Measurements from ENCODE around the gene SLIT3. TPM values are rescaled to one million over a fixed set of nuclear protein-coding genes. Genes with fewer than 3 reads are reported as not detected.

Gene SLIT3
- total and polyA plus RNA-seq, 9 of the 15 experiments (the other 6 are each of a cell fraction or from before 2014, with no cell fraction given), result 0.01 to 0.04 TPM; not detected in 7

DNA sequence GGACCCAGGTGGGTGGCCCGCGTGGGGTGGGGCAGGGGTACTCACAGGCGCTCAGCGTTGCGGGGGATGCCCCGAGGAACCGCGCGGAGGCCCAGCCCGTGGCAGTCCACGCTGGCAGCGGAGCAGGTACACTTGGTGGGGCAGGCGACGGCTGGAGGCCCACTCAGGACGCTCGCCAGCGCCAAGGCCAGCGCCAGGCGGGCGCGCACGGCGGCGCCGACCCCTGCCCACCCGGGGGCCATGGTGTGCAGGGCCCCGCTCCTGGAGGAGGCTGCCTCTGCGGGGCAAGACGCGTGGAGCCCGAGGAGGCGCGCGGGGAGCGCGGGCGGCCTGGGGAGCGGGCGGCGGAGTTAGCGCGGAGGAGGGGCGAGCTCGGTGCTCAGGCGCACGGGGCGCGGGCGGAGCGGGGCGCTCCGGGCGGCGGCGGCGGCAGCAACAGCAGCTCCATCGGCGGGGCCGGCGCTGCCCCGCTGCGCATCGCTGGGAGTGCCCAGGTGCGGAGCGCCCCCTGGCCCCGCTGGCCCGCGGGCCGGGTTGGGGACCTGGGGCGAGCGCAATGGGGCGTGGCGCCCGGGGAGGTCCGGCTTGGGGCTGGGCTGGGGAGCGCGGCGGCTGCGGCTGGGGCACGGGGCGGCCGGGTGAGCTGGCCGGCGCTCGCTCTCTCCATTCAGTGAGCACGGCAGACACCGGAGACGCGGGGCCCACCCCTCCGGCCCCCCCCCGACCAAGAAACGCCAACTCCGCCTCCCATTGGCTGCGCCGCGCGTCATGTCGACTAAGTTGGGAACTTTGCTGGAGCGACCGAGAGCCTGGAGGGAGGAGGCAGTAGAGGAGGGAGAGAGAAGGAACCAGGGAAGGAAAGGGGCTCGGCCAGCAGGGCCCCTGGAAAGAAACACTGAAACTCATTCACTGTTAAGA, at the start of gene SLIT3 (continued):
- TF ChIP-seq, protein P1, sequence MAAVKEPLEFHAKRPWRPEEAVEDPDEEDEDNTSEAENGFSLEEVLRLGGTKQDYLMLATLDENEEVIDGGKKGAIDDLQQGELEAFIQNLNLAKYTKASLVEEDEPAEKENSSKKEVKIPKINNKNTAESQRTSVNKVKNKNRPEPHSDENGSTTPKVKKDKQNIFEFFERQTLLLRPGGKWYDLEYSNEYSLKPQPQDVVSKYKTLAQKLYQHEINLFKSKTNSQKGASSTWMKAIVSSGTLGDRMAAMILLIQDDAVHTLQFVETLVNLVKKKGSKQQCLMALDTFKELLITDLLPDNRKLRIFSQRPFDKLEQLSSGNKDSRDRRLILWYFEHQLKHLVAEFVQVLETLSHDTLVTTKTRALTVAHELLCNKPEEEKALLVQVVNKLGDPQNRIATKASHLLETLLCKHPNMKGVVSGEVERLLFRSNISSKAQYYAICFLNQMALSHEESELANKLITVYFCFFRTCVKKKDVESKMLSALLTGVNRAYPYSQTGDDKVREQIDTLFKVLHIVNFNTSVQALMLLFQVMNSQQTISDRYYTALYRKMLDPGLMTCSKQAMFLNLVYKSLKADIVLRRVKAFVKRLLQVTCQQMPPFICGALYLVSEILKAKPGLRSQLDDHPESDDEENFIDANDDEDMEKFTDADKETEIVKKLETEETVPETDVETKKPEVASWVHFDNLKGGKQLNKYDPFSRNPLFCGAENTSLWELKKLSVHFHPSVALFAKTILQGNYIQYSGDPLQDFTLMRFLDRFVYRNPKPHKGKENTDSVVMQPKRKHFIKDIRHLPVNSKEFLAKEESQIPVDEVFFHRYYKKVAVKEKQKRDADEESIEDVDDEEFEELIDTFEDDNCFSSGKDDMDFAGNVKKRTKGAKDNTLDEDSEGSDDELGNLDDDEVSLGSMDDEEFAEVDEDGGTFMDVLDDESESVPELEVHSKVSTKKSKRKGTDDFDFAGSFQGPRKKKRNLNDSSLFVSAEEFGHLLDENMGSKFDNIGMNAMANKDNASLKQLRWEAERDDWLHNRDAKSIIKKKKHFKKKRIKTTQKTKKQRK (IDR thresholded peaks at IDR 0.05; ENCODE audit: borderline replicate concordance, low read depth, low read length), result no peak
- TF ChIP-seq ZNF347 (CRISPR knock-in tag; IDR thresholded peaks at IDR 0.05; ENCODE audit: low read depth) (no peak), NFRKB (IDR thresholded peaks at IDR 0.05; ENCODE audit: low read depth) (no peak)

DNA sequence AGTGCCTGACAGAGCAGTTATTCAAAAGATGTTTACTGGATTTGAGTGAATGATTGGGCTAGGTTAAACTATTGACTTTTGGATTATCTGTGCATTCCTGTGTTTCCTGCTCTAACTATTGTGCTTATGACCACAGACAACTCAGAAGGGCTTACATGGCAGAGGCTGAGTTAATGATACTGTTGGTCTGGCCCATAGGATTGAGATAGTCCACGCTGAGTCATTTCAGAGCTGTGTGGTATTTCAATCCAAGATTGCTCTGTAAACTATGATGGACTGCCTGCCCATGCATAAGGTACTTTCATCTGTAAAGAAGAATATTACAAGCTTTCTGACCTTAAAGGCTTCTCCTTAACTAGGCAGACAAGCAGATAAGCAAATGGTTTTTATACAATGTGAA, 49.1 kb upstream of the SLIT3 start:
- H3K79me2 ChIP-seq (ENCODE audit: control insufficient read depth, insufficient read depth, low read length), result no peaks in the 10 kb centered on the region
- no peak for DNase-seq (ENCODE audit: extremely low read depth in 1 of 4, low spot score in 3 of 4)
- H3K27me3 ChIP-seq (ENCODE audit: control insufficient read depth in 2 of 2, insufficient read depth in 2 of 2, low read length in 2 of 2), result no peaks in the 10 kb centered on the region
- no TSS peak for BruUV-seq (replicated peaks)
- no peaks in the 10 kb centered on the region for H3K9me3 ChIP-seq (replicated peaks; ENCODE audit: control insufficient read depth, insufficient read depth, low read depth, low read length)
- ChIA-PET POLR2A (no interaction called here), CTCF (ENCODE audit: low intra/inter-chr PET ratio) (no interaction called here)
- no peak overlapping the region for H3K9ac ChIP-seq (ENCODE audit: insufficient read depth in 1 of 2, low read depth in 2 of 2, low read length in 2 of 2)
- H3K4me3 ChIP-seq, result no peak overlapping the region
- WGBS (ENCODE audit: insufficient coverage, low coverage, missing lambda C conversion rate), result 0% methylated on average over 1 of the region's 1 CpG
- H2AFZ ChIP-seq (ENCODE audit: low read depth, low read length), result no peak overlapping the region
- H3K4me2 ChIP-seq (ENCODE audit: insufficient read depth, low read length), result no peak overlapping the region
- FAIRE-seq, result no peak
- in situ Hi-C loops (cut with MboI), result no loop called here
- intact Hi-C loops (cut with micrococcal nuclease), result no loop called here
- no peaks in the 10 kb centered on the region for H3K36me3 ChIP-seq (ENCODE audit: control insufficient read depth, insufficient read depth, low read length)
- no peaks in the 10 kb centered on the region for H3K4me1 ChIP-seq (replicated peaks in 1 of 2; ENCODE audit: control insufficient read depth in 2 of 2, insufficient read depth in 2 of 2, low read length in 2 of 2)
- H3K9me1 ChIP-seq (ENCODE audit: control insufficient read depth, insufficient read depth, low read length), result no peaks in the 10 kb centered on the region
- ATAC-seq, result no peak
- H3K27ac ChIP-seq (ENCODE audit: extremely low read depth, low read depth, low read length), result no peak overlapping the region
- no peaks in the 10 kb centered on the region for H4K20me1 ChIP-seq (replicated peaks; ENCODE audit: control insufficient read depth, insufficient read depth, low read length)
- no peak for TF ChIP-seq ZNF551 (CRISPR knock-in tag; IDR thresholded peaks at IDR 0.05)
- TF ChIP-seq PRPF4 (IDR thresholded peaks at IDR 0.05; ENCODE audit: insufficient read depth, low read depth, low read length, poor library complexity, severe bottlenecking), result no peak
- no peak for TF ChIP-seq POLR2G (IDR thresholded peaks at IDR 0.05; ENCODE audit: low read depth, low read length)
- no peak for TF ChIP-seq ZSCAN32 (CRISPR knock-in tag; IDR thresholded peaks at IDR 0.05)
- no peak for TF ChIP-seq COPS2 (conservative IDR thresholded peaks at IDR 0.05)
- TF ChIP-seq ADNP (tag; IDR thresholded peaks at IDR 0.05), result no peak
- no peak for TF ChIP-seq ZNF764 (CRISPR knock-in tag; IDR thresholded peaks at IDR 0.05; ENCODE audit: low read depth)
- TF ChIP-seq ZNF583 (CRISPR knock-in tag; IDR thresholded peaks at IDR 0.05), result no peak
- no peak for TF ChIP-seq NR4A1 (CRISPR knock-in tag; IDR thresholded peaks at IDR 0.05)
- no peak for TF ChIP-seq NR4A1 (tag; IDR thresholded peaks at IDR 0.05)
- no peak for TF ChIP-seq ZNF644 (tag; IDR thresholded peaks at IDR 0.05; ENCODE audit: low read depth)
- TF ChIP-seq, protein P2, sequence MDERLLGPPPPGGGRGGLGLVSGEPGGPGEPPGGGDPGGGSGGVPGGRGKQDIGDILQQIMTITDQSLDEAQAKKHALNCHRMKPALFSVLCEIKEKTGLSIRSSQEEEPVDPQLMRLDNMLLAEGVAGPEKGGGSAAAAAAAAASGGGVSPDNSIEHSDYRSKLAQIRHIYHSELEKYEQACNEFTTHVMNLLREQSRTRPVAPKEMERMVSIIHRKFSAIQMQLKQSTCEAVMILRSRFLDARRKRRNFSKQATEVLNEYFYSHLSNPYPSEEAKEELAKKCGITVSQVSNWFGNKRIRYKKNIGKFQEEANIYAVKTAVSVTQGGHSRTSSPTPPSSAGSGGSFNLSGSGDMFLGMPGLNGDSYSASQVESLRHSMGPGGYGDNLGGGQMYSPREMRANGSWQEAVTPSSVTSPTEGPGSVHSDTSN (CRISPR knock-in tag; IDR thresholded peaks at IDR 0.05; ENCODE audit: low read depth), result no peak
- TF ChIP-seq, protein P2 (tag; conservative IDR thresholded peaks at IDR 0.05; ENCODE audit: low read depth), result no peak
